ENCODE results near the gene HIBADH.
A peak's percentile ranks its signal among the peaks of the same experiment; 100 is the strongest.

The HIBADH gene

GRCh38 chr7:27670177-27670576 is 7.5 kb upstream of the HIBADH start:
- no peak overlapping the region for H3K4me3 ChIP-seq (replicated peaks; ENCODE audit: low read depth, low read length)
- DNase-seq (ENCODE audit: extremely low read depth, low read depth) = no peak
- no peak for TF ChIP-seq CTCF (IDR thresholded peaks at IDR 0.05; ENCODE audit: low read depth, low read length, missing control alignments)

GRCh38 chr7:27665531-27665930 is 2.8 kb upstream of the HIBADH start:
- DNase-seq (ENCODE audit: extremely low read depth, low read depth) = no peak
- no peak overlapping the region for H3K4me3 ChIP-seq (replicated peaks; ENCODE audit: low read depth, low read length)
- TF ChIP-seq CTCF (IDR thresholded peaks at IDR 0.05; ENCODE audit: low read depth, low read length, missing control alignments) = no peak

- no peak for TF ChIP-seq CTCF (IDR thresholded peaks at IDR 0.05; ENCODE audit: low read depth, low read length, missing control alignments)
- DNase-seq (ENCODE audit: extremely low read depth, low read depth) = no peak
- no peak overlapping the region for H3K4me3 ChIP-seq (replicated peaks; ENCODE audit: low read depth, low read length)
Measured at GRCh38 chr7:27663989-27664331, 1.3 kb upstream of the HIBADH start.

DNA sequence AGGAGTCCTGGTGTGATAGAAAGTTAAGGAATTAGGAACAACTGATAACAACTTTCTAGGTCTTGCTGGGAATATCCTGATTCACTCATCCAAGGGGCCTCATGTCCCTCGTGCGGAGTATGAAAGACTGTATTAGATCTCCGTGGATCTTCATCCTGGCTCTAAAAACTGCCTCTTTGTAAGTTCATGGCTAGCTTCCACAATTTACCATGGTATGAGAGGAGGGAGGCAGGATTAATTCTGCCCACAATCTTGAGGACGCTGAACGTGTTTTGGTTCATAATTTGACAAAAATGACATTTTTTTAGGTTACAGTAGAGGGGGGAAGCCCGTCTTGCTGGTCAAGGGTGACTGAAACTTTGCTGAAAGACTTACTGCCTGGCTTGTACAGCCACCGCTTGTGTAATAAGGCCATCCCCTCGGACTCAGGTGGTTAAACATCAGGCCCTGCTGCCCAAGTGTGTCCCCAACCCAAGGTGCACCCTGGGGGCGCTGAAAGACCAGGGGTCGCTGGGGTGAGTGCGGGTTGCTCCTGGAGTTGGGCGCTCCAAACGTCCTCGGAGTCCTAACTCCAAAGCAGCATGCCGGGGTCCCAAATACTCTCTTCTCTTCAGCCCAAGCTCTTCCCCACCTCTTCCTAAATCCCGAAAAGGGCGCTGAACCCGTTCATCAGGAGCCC is 733 bp downstream of the HIBADH start:
- DNase-seq (ENCODE audit: extremely low read depth, low read depth) = no peak
- peak overlapping the region; percentile 89 for H3K4me3 ChIP-seq (replicated peaks; ENCODE audit: low read depth, low read length)
- TF ChIP-seq CTCF (IDR thresholded peaks at IDR 0.05; ENCODE audit: low read depth, low read length, missing control alignments) = no peak

GRCh38 chr7:27656724-27657123 is 6.0 kb downstream of the HIBADH start:
- H3K4me3 ChIP-seq (replicated peaks; ENCODE audit: low read depth, low read length) = no peak overlapping the region
- DNase-seq (ENCODE audit: extremely low read depth, low read depth) = no peak
- no peak for TF ChIP-seq CTCF (IDR thresholded peaks at IDR 0.05; ENCODE audit: low read depth, low read length, missing control alignments)

- no peak for DNase-seq (ENCODE audit: extremely low read depth, low read depth)
- no peak overlapping the region for H3K4me3 ChIP-seq (replicated peaks; ENCODE audit: low read depth, low read length)
- TF ChIP-seq CTCF (IDR thresholded peaks at IDR 0.05; ENCODE audit: low read depth, low read length, missing control alignments) = no peak
Measured at GRCh38 chr7:27655184-27655583, 7.5 kb downstream of the HIBADH start.

DNA sequence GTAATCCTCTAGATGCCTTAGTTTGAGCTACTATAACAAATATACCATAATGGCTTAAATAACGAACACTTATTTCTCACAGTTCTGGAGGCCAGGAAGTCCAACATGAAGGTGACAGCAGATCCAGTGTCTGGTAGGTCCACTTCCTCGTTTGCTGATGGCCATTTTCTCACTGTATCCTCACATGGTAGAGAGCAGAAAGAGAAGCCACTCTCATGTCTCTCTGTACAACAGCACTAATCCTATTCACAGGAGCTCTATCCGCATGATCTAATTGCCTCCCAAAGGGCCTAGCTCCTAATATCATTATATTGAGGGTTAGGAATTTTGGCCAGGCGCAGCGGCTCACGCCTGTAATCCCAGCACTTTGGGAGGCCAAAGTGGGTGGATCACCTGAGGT is 10.2 kb downstream of the HIBADH start:
- DNase-seq (ENCODE audit: extremely low read depth, low read depth) = no peak
- TF ChIP-seq CTCF (IDR thresholded peaks at IDR 0.05; ENCODE audit: low read depth, low read length, missing control alignments) = no peak
- H3K4me3 ChIP-seq (replicated peaks; ENCODE audit: low read depth, low read length) = no peak overlapping the region
